HG03135 (cell line): ENCODE data around the gene DCUN1D3.
A peak's percentile ranks its signal among the peaks of the same experiment; 100 is the strongest.
"Not testable (repeated sequence)": the region's sequence is repeated elsewhere in the genome, so short reads cannot be mapped to it uniquely, and the experiment has no call there.

Experiments
- ATAC-seq: cut with Tn5 transposase; IDR thresholded peaks from one replicate; pipeline ENCODE4 v1.9.1; 2021; ENCODE audit warnings: mild to moderate bottlenecking, moderate library complexity; ENCODE audit not compliant: unreplicated experiment

DCUN1D3 gene

GRCh38 chr16:20900299-20901067 is at the start of gene DCUN1D3, which contains the start of gene LYRM1:
Gene DCUN1D3, minus strand, starts transcription at chr16:20900358. Its CDS starts 37,820 bp downstream, at chr16:20862538.
Gene LYRM1, plus strand, starts transcription at chr16:20900771. Its CDS starts 14,785 bp downstream, at chr16:20915556.
- peak; percentile 68 for ATAC-seq

- no peak for ATAC-seq
Measured at GRCh38 chr16:20949660-20950059, 49.5 kb upstream of the DCUN1D3 start.

- ATAC-seq = no peak
Measured at GRCh38 chr16:20948444-20948843, 48.3 kb upstream of the DCUN1D3 start.

GRCh38 chr16:20946015-20946629 is 46.0 kb upstream of the DCUN1D3 start:
- no peak for ATAC-seq

- ATAC-seq = not testable (repeated sequence)
Measured at GRCh38 chr16:20945575-20945875, 45.4 kb upstream of the DCUN1D3 start.

- ATAC-seq = no peak
Measured at GRCh38 chr16:20944861-20945574, 44.9 kb upstream of the DCUN1D3 start.

GRCh38 chr16:20942256-20942655 is 42.1 kb upstream of the DCUN1D3 start:
- ATAC-seq = no peak

- ATAC-seq = no peak
Measured at GRCh38 chr16:20941636-20941926, 41.4 kb upstream of the DCUN1D3 start.

- ATAC-seq = no peak
Measured at GRCh38 chr16:20940871-20941635, 40.9 kb upstream of the DCUN1D3 start.

GRCh38 chr16:20939611-20940010 is 39.5 kb upstream of the DCUN1D3 start:
- no peak for ATAC-seq

GRCh38 chr16:20938426-20938825 is 38.3 kb upstream of the DCUN1D3 start:
- ATAC-seq = no peak

GRCh38 chr16:20937736-20938135 is 37.6 kb upstream of the DCUN1D3 start:
- no peak for ATAC-seq

GRCh38 chr16:20933589-20933988 is 33.4 kb upstream of the DCUN1D3 start:
- ATAC-seq = no peak

- ATAC-seq = no peak
Measured at GRCh38 chr16:20931066-20931600, 31.0 kb upstream of the DCUN1D3 start.

- no peak for ATAC-seq
Measured at GRCh38 chr16:20930365-20930690, 30.2 kb upstream of the DCUN1D3 start.

- ATAC-seq = not testable (repeated sequence)
Measured at GRCh38 chr16:20929676-20930364, 29.7 kb upstream of the DCUN1D3 start.

GRCh38 chr16:20928774-20929411 is 28.7 kb upstream of the DCUN1D3 start:
- ATAC-seq = no peak

- ATAC-seq = no peak
Measured at GRCh38 chr16:20925751-20926150, 25.6 kb upstream of the DCUN1D3 start.

- no peak for ATAC-seq
Measured at GRCh38 chr16:20923876-20924275, 23.7 kb upstream of the DCUN1D3 start.

- ATAC-seq = no peak
Measured at GRCh38 chr16:20920799-20921198, 20.6 kb upstream of the DCUN1D3 start.
